ENCODE results near the gene STOX1. TPM values are rescaled to one million over a fixed set of nuclear protein-coding genes. Genes with fewer than 3 reads are reported as not detected.

STOX1 gene
- total RNA-seq, 1 experiment from 2014 or later = 2.7 TPM

GRCh38 chr10:68871731-68872342 is 44.5 kb downstream of the STOX1 start:
- Mint-ChIP-seq H3K4me3 (ENCODE audit: low read depth, unreplicated experiment) (no peak overlapping the region), H3K27ac (ENCODE audit: unreplicated experiment) (no peak overlapping the region)
- BruUV-seq (replicated peaks) = no TSS peak

GRCh38 chr10:68876246-68877138 is 49.2 kb downstream of the STOX1 start:
- no peak overlapping the region for H3K4me3 Mint-ChIP-seq (ENCODE audit: low read depth, unreplicated experiment)
- intact Hi-C loops (cut with micrococcal nuclease; ENCODE audit: unreplicated experiment) = no loop called here

More at GRCh38 chr10:68871731-68872342, 44.5 kb downstream of the STOX1 start:
- CTCF ChIA-PET = no interaction called here
- Mint-ChIP-seq H3K4me1 (ENCODE audit: low read depth, unreplicated experiment) (no peaks in the 10 kb centered on the region), H3K27me3 (ENCODE audit: unreplicated experiment) (peaks cover 14% of the 10 kb centered on the region), H3K9me3 (ENCODE audit: low read depth, unreplicated experiment) (peaks cover 4% of the 10 kb centered on the region), H3K36me3 (ENCODE audit: insufficient read depth, unreplicated experiment) (no peaks in the 10 kb centered on the region)
- no peak for DNase-seq
- intact Hi-C loops (cut with micrococcal nuclease; ENCODE audit: unreplicated experiment) = no loop called here
- no peak for TF ChIP-seq CTCF (IDR thresholded peaks at IDR 0.05; ENCODE audit: unreplicated experiment)

GRCh38 chr10:68877482-68878110 is 50.3 kb downstream of the STOX1 start:
- no peak for TF ChIP-seq CTCF (IDR thresholded peaks at IDR 0.05; ENCODE audit: unreplicated experiment)
- Mint-ChIP-seq H3K4me1 (ENCODE audit: low read depth, unreplicated experiment) (no peaks in the 10 kb centered on the region), H3K4me3 (ENCODE audit: low read depth, unreplicated experiment) (no peak overlapping the region), H3K36me3 (ENCODE audit: insufficient read depth, unreplicated experiment) (no peaks in the 10 kb centered on the region), H3K27ac (ENCODE audit: unreplicated experiment) (no peak overlapping the region), H3K9me3 (ENCODE audit: low read depth, unreplicated experiment) (no peaks in the 10 kb centered on the region), H3K27me3 (ENCODE audit: unreplicated experiment) (no peaks in the 10 kb centered on the region)
- CTCF ChIA-PET = no interaction called here
- DNase-seq = no peak
- intact Hi-C loops (cut with micrococcal nuclease; ENCODE audit: unreplicated experiment) = no loop called here
- no TSS peak for BruUV-seq (replicated peaks)

More at GRCh38 chr10:68876246-68877138, 49.2 kb downstream of the STOX1 start:
- Mint-ChIP-seq H3K36me3 (ENCODE audit: insufficient read depth, unreplicated experiment) (no peaks in the 10 kb centered on the region), H3K4me1 (ENCODE audit: low read depth, unreplicated experiment) (no peaks in the 10 kb centered on the region), H3K27me3 (ENCODE audit: unreplicated experiment) (no peaks in the 10 kb centered on the region), H3K27ac (ENCODE audit: unreplicated experiment) (no peak overlapping the region), H3K9me3 (ENCODE audit: low read depth, unreplicated experiment) (no peaks in the 10 kb centered on the region)
- no TSS peak for BruUV-seq (replicated peaks)
- CTCF ChIA-PET = no interaction called here
- DNase-seq = no peak
- no peak for TF ChIP-seq CTCF (IDR thresholded peaks at IDR 0.05; ENCODE audit: unreplicated experiment)

- no peaks in the 10 kb centered on the region for H3K9me3 Mint-ChIP-seq (ENCODE audit: low read depth, unreplicated experiment)
- no TSS peak for BruUV-seq (replicated peaks)
- CTCF ChIA-PET = no interaction called here
- no peak for TF ChIP-seq CTCF (IDR thresholded peaks at IDR 0.05; ENCODE audit: unreplicated experiment)
- DNase-seq = no peak
- H3K36me3 Mint-ChIP-seq (ENCODE audit: insufficient read depth, unreplicated experiment) = no peaks in the 10 kb centered on the region
- no peaks in the 10 kb centered on the region for H3K4me1 Mint-ChIP-seq (ENCODE audit: low read depth, unreplicated experiment)
- H3K4me3 Mint-ChIP-seq (ENCODE audit: low read depth, unreplicated experiment) = no peak overlapping the region
- no peak overlapping the region for H3K27ac Mint-ChIP-seq (ENCODE audit: unreplicated experiment)
- H3K27me3 Mint-ChIP-seq (ENCODE audit: unreplicated experiment) = no peaks in the 10 kb centered on the region
- intact Hi-C loops (cut with micrococcal nuclease; ENCODE audit: unreplicated experiment) = no loop called here
These were observed 51.2 kb downstream of the STOX1 start for GRCh38 chr10:68878496-68878895.

Data from Calu3 (cell line).